GM12864 (cell line): ENCODE measurements around the gene PSME3.

Experiments
- DNase-seq: peaks from one replicate; pipeline ENCODE4 v3.0.0-alpha.2; 2011; ENCODE audit warnings: low read depth
- H3K4me3 ChIP-seq: 2 replicates; pipeline ENCODE4 v1.5.1; 2011; ENCODE audit warnings: mild to moderate bottlenecking, low read depth, low read length, control low read depth
- CTCF ChIP-seq: IDR thresholded peaks from 2 replicates; pipeline ENCODE4 v1.5.1; 2011; ENCODE audit warnings: low read depth, mild to moderate bottlenecking, moderate library complexity, low read length, control low read depth, inconsistent platforms; ENCODE audit errors: missing control alignments

PSME3 gene

GRCh38 chr17:42792545-42792944, 40.7 kb upstream of the PSME3 start:
- no peak for DNase-seq
- TF ChIP-seq CTCF: no peak
- H3K4me3 ChIP-seq: no peak overlapping the region

- no peak for DNase-seq
- no peak for TF ChIP-seq CTCF
- no peak overlapping the region for H3K4me3 ChIP-seq
These were observed 38.1 kb upstream of the PSME3 start for GRCh38 chr17:42795061-42795460.

- no peak for TF ChIP-seq CTCF
- H3K4me3 ChIP-seq: no peak overlapping the region
- DNase-seq: no peak
These were observed 37.7 kb upstream of the PSME3 start for GRCh38 chr17:42795465-42795864.

GRCh38 chr17:42796066-42796758, 37.0 kb upstream of the PSME3 start:
- no peak overlapping the region for H3K4me3 ChIP-seq
- no peak for TF ChIP-seq CTCF
- DNase-seq: no peak

- TF ChIP-seq CTCF: no peak
- peak overlapping the region; percentile 85 for H3K4me3 ChIP-seq
- DNase-seq: no peak
These were observed 35.9 kb upstream of the PSME3 start for GRCh38 chr17:42797067-42798007.

- peak overlapping the region; percentile 85 for H3K4me3 ChIP-seq
- TF ChIP-seq CTCF: no peak
- DNase-seq: no peak
These were observed 35.2 kb upstream of the PSME3 start for GRCh38 chr17:42798011-42798382.
